ENCODE results near the gene RHBG.

DNA sequence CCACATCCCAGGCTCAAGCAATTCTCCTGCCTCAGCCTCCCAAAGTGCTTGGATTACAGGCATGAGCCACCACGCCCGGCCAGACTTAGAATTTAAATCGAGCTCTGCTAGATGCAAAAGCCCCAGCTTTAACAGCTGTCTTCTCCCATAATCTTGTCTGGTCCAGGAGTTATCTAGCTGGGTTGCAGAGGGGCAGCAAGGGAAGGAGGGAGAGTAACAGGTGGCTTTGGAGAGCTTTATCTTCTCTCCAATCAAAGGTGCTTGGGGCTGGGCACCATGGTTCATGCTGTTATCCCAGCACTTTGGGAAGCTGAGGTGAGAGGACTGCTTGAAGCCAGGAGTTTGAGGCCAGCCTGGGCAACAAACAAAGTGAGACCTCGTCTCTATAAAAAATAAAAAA is 3.9 kb downstream of the RHBG start:
- TF ChIP-seq, protein P1, sequence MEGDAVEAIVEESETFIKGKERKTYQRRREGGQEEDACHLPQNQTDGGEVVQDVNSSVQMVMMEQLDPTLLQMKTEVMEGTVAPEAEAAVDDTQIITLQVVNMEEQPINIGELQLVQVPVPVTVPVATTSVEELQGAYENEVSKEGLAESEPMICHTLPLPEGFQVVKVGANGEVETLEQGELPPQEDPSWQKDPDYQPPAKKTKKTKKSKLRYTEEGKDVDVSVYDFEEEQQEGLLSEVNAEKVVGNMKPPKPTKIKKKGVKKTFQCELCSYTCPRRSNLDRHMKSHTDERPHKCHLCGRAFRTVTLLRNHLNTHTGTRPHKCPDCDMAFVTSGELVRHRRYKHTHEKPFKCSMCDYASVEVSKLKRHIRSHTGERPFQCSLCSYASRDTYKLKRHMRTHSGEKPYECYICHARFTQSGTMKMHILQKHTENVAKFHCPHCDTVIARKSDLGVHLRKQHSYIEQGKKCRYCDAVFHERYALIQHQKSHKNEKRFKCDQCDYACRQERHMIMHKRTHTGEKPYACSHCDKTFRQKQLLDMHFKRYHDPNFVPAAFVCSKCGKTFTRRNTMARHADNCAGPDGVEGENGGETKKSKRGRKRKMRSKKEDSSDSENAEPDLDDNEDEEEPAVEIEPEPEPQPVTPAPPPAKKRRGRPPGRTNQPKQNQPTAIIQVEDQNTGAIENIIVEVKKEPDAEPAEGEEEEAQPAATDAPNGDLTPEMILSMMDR (IDR thresholded peaks at IDR 0.05), result no peak
- TF ChIP-seq POLR2A (IDR thresholded peaks at IDR 0.05) (no peak), POLR2AphosphoS5 (IDR thresholded peaks at IDR 0.05) (no peak), EP300 (IDR thresholded peaks at IDR 0.05) (no peak)

Data from suprapubic skin (tissue), 4 donors.